Measurements from ENCODE around the gene ATP9B. TPM values are rescaled to one million over a fixed set of nuclear protein-coding genes. Genes with fewer than 3 reads are reported as not detected.

The ATP9B gene
- total RNA-seq: 22.7 and 49.9 TPM in 2 replicates

GRCh38 chr18:79068937-79069716 is at the start of gene ATP9B:
Gene ATP9B, plus strand, starts transcription at chr18:79069394. Its CDS starts 17 bp downstream, at chr18:79069411.

GRCh38 chr18:79395761-79396404 is 326.7 kb downstream of the ATP9B start, which contains the start of gene NFATC1:
Gene NFATC1, plus strand, starts transcription at chr18:79395930. Its CDS starts 295 bp downstream, at chr18:79396225.

Other genes starting within 250 kb of the ATP9B start
- gene SALL3, start 89.6 kb upstream of the ATP9B start, total RNA-seq: 0.11 and 0.39 TPM in 2 replicates

All from placental epithelial cell (primary cell).